GM23338 (cell line): ENCODE data around the gene THBS2. TPM values are rescaled to one million over a fixed set of nuclear protein-coding genes. Genes with fewer than 3 reads are reported as not detected.

ENCODE experiments used
- ATAC-seq: fragments of 200-7000 bp; cut with Tn5 transposase; 3 replicates; pipeline ENCODE4 v1.9.1; 2020
- DNase-seq: peaks from one replicate; pipeline ENCODE4 v3.0.0-alpha.2; 2015; ENCODE audit warnings: low spot score
- H2AFZ ChIP-seq: fragments of 200-600 bp; sonication (generic); 2 replicates; pipeline ENCODE4 v1.8.0; 2016; ENCODE audit warnings: antibody characterized with exemption, mild to moderate bottlenecking, moderate library complexity
- H3F3A ChIP-seq: fragments of 200-600 bp; sonication (generic); replicated peaks from 2 replicates; pipeline ENCODE4 v1.8.0; 2017; ENCODE audit warnings: antibody characterized with exemption, mixed run types, low read depth
- H3K27ac ChIP-seq: fragments of 200-600 bp; sonication (generic); 2 replicates; pipeline ENCODE4 v1.6.1; 2016; ENCODE audit warnings: low read depth
- H3K27me3 ChIP-seq: fragments of 200-600 bp; sonication (generic); 2 replicates; pipeline ENCODE4 v1.8.0; 2016; ENCODE audit warnings: mild to moderate bottlenecking, mixed run types, moderate library complexity; ENCODE audit not compliant: insufficient read depth
- H3K36me3 ChIP-seq: fragments of 200-600 bp; sonication (generic); 2 replicates; pipeline ENCODE4 v1.8.0; 2016; ENCODE audit warnings: mild to moderate bottlenecking; ENCODE audit not compliant: insufficient read depth
- H3K4me1 ChIP-seq: fragments of 200-600 bp; sonication (generic); 2 replicates; pipeline ENCODE4 v1.8.0; 2016; ENCODE audit warnings: mild to moderate bottlenecking, moderate library complexity; ENCODE audit not compliant: insufficient read depth
- H3K4me2 ChIP-seq: fragments of 200-600 bp; sonication (generic); 2 replicates; pipeline ENCODE4 v1.7.1; 2017; ENCODE audit warnings: mixed run types
- H3K4me3 ChIP-seq: fragments of 200-600 bp; sonication (generic); 2 replicates; pipeline ENCODE4 v1.6.1; 2016; ENCODE audit warnings: mixed run types
- H3K79me2 ChIP-seq: fragments of 200-600 bp; sonication (generic); replicated peaks from 2 replicates; pipeline ENCODE4 v1.8.0; 2017; ENCODE audit warnings: mild to moderate bottlenecking; ENCODE audit not compliant: insufficient read depth
- H3K9me2 ChIP-seq: fragments of 200-600 bp; sonication (generic); 2 replicates; pipeline ENCODE4 v1.8.0; 2017; ENCODE audit not compliant: insufficient read depth
- H4K20me1 ChIP-seq: fragments of 200-600 bp; sonication (generic); replicated peaks from 2 replicates; pipeline ENCODE4 v1.8.0; 2017; ENCODE audit warnings: mild to moderate bottlenecking; ENCODE audit not compliant: insufficient read depth
- H3K27ac Mint-ChIP-seq: 2 replicates; pipeline ENCODE4 v1.8.0; 2020; ENCODE audit warnings: inconsistent platforms, mild to moderate bottlenecking, moderate library complexity, mixed read lengths
- H3K27me3 Mint-ChIP-seq: 3 replicates; pipeline ENCODE4 v1.8.0; 2022; ENCODE audit warnings: low read depth, mild to moderate bottlenecking, moderate library complexity, mixed read lengths, inconsistent platforms; ENCODE audit not compliant: insufficient read depth, poor library complexity
- H3K36me3 Mint-ChIP-seq: 3 replicates; pipeline ENCODE4 v1.8.0; 2021; ENCODE audit warnings: low read depth, mild to moderate bottlenecking, inconsistent platforms, moderate library complexity, mixed read lengths
- H3K4me1 Mint-ChIP-seq: 3 replicates; pipeline ENCODE4 v1.8.0; 2020; ENCODE audit warnings: mild to moderate bottlenecking, inconsistent platforms, mixed read lengths
- H3K4me3 Mint-ChIP-seq: 3 replicates; pipeline ENCODE4 v1.8.0; 2021; ENCODE audit warnings: moderate library complexity, mild to moderate bottlenecking, inconsistent platforms, mixed read lengths
- H3K9me3 Mint-ChIP-seq: 3 replicates; pipeline ENCODE4 v1.8.0; 2020; ENCODE audit warnings: moderate library complexity, mild to moderate bottlenecking, inconsistent platforms, mixed read lengths
- CREB1 ChIP-seq: fragments of 250-450 bp; sonication (Bioruptor Pico); IDR thresholded peaks from 2 replicates; pipeline ENCODE4 v1.5.0; 2020; ENCODE audit warnings: low read depth, mild to moderate bottlenecking, moderate library complexity
- CTCF ChIP-seq, 2 experiments: fragments of 200-600 bp in 1 of 2; sonication (generic) in 1 of 2; conservative IDR thresholded peaks; 2 replicates each; pipeline versions ENCODE4 v1.5.1 to v1.6.1; 2016 to 2017; ENCODE audit warnings: antibody characterized with exemption in 2 of 2, low read depth in 2 of 2, mild to moderate bottlenecking in 2 of 2, moderate library complexity in 1 of 2
- ETS1 ChIP-seq: IDR thresholded peaks from 2 replicates; pipeline ENCODE4 v1.6.1; 2016; ENCODE audit warnings: antibody characterized with exemption
- EZH2 ChIP-seq: fragments of 200-600 bp; sonication (generic); IDR thresholded peaks from one replicate; pipeline ENCODE4 v1.8.0; 2017; ENCODE audit warnings: antibody characterized with exemption, mild to moderate bottlenecking, low read depth; ENCODE audit not compliant: unreplicated experiment
- EZH2phosphoT487 ChIP-seq: fragments of 200-600 bp; sonication (generic); IDR thresholded peaks from one replicate; pipeline ENCODE4 v1.8.1; 2018; ENCODE audit warnings: antibody characterized with exemption; ENCODE audit not compliant: unreplicated experiment
- NANOG ChIP-seq: IDR thresholded peaks from 2 replicates; pipeline ENCODE4 v1.6.1; 2016; ENCODE audit warnings: antibody characterized with exemption, borderline replicate concordance
- REST ChIP-seq: IDR thresholded peaks from one replicate; pipeline ENCODE4 v1.6.1; 2018; ENCODE audit warnings: antibody characterized with exemption; ENCODE audit not compliant: unreplicated experiment
- STAT1 ChIP-seq: IDR thresholded peaks from one replicate; pipeline ENCODE4 v1.6.1; 2016; ENCODE audit warnings: antibody characterized with exemption; ENCODE audit not compliant: unreplicated experiment
- ZNF114 ChIP-seq: fragments of 250-450 bp; sonication (Bioruptor Pico); IDR thresholded peaks from 2 replicates; pipeline ENCODE4 v1.5.0; 2020; ENCODE audit warnings: mild to moderate bottlenecking, moderate library complexity
- ZNF331 ChIP-seq: fragments of 250-450 bp; sonication (Bioruptor Pico); IDR thresholded peaks from 2 replicates; pipeline ENCODE4 v1.5.0; 2020; ENCODE audit warnings: low read depth, mild to moderate bottlenecking, moderate library complexity
- ZNF462 ChIP-seq: fragments of 250-450 bp; sonication (Bioruptor Pico); IDR thresholded peaks from 2 replicates; pipeline ENCODE4 v1.5.0; 2020; ENCODE audit warnings: mild to moderate bottlenecking, moderate library complexity
- polyA plus RNA-seq: library from polyadenylated mRNA; unstranded; fragments of >200 nt; fragmentation: Nextera tagmentation; extraction: Ambion mirVana; gene quantifications from 2 replicates; pipeline ENCODE4 v1.2.1, GENCODE V29; 2016
- total RNA-seq: library from RNA; depleted of rRNA; stranded (reverse); fragments of >200 nt; shearing (Covaris generic); gene quantifications from 2 replicates; pipeline ENCODE4 v1.2.3, GENCODE V29; 2014

THBS2 gene
- total and polyA plus RNA-seq, 2 experiments from 2014 or later = 7.9 to 44.7 TPM

- Mint-ChIP-seq H3K27ac (no peak overlapping the region), H3K4me3 (no peak overlapping the region), H3K27me3 (peaks cover 8% of the 10 kb centered on the region), H3K36me3 (peaks cover 51% of the 10 kb centered on the region), H3K9me3 (peaks cover 5% of the 10 kb centered on the region), H3K4me1 (peaks cover 31% of the 10 kb centered on the region)
- TF ChIP-seq EZH2phosphoT487 (no peak), STAT1 (no peak), CTCF (conservative IDR thresholded peaks at IDR 0.05; ENCODE audit: low read depth in 2 of 2) (no peak), ZNF114 (CRISPR knock-in tag) (no peak), NANOG (no peak), ZNF331 (CRISPR knock-in tag) (no peak), ZNF462 (no peak), EZH2 (no peak), ETS1 (no peak), REST (no peak), CREB1 (no peak)
- Histone ChIP-seq H4K20me1 (no peaks in the 10 kb centered on the region; the same call in 1 of the 2 replicates), H3K4me3 (no peak overlapping the region), H3K4me2 (no peak overlapping the region), H3K4me1 (peaks cover 18% of the 10 kb centered on the region), H3F3A (peaks cover 16% of the 10 kb centered on the region), H3K79me2 (peaks cover 9% of the 10 kb centered on the region), H3K27me3 (peaks cover 5% of the 10 kb centered on the region; the same call in 1 of the 2 replicates), H3K9me2 (peaks cover 6% of the 10 kb centered on the region; the same call in 1 of the 2 replicates), H3K36me3 (peaks cover 12% of the 10 kb centered on the region; the same call in 1 of the 2 replicates), H2AFZ (no peak overlapping the region), H3K27ac (no peak overlapping the region)
- DNase-seq (no peak), ATAC-seq (no peak)
Measured at GRCh38 chr6:169248521-169248971, 5.1 kb downstream of the THBS2 start.
